Measurements from ENCODE around the gene IER3.
"Not testable (repeated sequence)": the region's sequence is repeated elsewhere in the genome, so short reads cannot be mapped to it uniquely, and the experiment has no call there.

IER3 gene

DNA sequence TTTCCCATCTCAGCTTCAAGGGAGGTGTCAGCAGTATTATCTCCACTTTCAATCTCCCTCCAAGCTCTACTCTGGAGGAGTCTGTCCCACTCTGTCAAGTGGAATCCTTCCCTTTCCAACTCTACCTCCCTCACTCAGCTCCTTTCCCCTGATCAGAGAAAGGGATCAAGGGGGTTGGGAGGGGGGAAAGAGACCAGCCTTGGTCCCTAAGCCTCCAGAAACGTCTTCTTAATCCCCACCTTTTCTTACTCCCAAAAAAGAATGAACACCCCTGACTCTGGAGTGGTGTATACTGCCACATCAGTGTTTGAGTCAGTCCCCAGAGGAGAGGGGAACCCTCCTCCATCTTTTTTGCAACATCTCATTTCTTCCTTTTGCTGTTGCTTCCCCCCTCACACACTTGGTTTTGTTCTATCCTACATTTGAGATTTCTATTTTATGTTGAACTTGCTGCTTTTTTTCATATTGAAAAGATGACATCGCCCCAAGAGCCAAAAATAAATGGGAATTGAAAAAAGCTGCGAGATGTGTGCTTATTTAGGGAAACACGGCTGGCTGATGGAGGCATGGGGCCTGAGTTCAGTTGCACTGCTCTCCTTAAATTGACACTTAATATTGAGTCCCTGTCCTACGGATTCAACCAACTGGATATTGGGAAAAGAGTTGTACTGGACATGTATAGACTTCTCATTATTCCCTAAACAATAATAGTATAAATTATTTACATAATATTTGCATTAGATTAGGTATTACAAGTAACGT lies 19.3 kb downstream of the IER3 start:
- no peak overlapping the region for H3K27ac ChIP-seq (replicated peaks; ENCODE audit: low read length)

DNA sequence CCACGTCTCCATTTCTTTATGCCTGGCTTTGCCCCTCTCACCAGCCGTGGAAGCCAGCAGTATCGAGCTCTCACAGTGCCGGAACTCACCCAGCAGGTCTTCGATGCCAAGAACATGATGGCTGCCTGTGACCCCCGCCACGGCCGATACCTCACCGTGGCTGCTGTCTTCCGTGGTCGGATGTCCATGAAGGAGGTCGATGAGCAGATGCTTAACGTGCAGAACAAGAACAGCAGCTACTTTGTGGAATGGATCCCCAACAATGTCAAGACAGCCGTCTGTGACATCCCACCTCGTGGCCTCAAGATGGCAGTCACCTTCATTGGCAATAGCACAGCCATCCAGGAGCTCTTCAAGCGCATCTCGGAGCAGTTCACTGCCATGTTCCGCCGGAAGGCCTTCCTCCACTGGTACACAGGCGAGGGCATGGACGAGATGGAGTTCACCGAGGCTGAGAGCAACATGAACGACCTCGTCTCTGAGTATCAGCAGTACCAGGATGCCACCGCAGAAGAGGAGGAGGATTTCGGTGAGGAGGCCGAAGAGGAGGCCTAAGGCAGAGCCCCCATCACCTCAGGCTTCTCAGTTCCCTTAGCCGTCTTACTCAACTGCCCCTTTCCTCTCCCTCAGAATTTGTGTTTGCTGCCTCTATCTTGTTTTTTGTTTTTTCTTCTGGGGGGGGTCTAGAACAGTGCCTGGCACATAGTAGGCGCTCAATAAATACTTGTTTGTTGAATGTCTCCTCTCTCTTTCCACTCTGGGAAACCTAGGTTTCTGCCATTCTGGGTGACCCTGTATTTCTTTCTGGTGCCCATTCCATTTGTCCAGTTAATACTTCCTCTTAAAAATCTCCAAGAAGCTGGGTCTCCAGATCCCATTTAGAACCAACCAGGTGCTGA lies 20.3 kb downstream of the IER3 start:
- H3K79me1 ChIP-seq (ENCODE audit: low read depth, low read length), result not testable (repeated sequence)
- no CpG with 5 or more reads among the region's 29 CpGs for WGBS, 2 donors (ENCODE audit: extremely low coverage in 2 of 2, insufficient read length in 2 of 2, insufficient replicate concordance in 1 of 2)
- H3K4me1 ChIP-seq (ENCODE audit: control insufficient read depth in 2 of 2, insufficient read depth in 1 of 2, low read depth in 1 of 2, low read length in 2 of 2), result peaks cover 11 to 17% of the 10 kb centered on the region in 2 donors

More for the DNA sequence above, 19.3 kb downstream of the IER3 start:
- Histone ChIP-seq H3K14ac (ENCODE audit: low read length) (no peak overlapping the region), H3K79me1 (ENCODE audit: low read depth, low read length) (peaks cover 8% of the 10 kb centered on the region), H3K4ac (ENCODE audit: low read length) (no peak overlapping the region), H2AFZ (ENCODE audit: low read length) (no peak overlapping the region), H3K23ac (ENCODE audit: low read depth, low read length, poor library complexity) (no peak overlapping the region), H4K91ac (ENCODE audit: low read depth, low read length, poor library complexity) (no peak overlapping the region), H2BK120ac (ENCODE audit: low read depth, low read length) (no peak overlapping the region), H3K9me3 (replicated peaks in 1 of 2; ENCODE audit: control insufficient read depth in 2 of 2, insufficient read depth in 1 of 2, low read depth in 1 of 2, low read length in 2 of 2) (no peaks in the 10 kb centered on the region), H3K18ac (ENCODE audit: low read length) (no peak overlapping the region), H2BK5ac (ENCODE audit: low read length) (no peak overlapping the region), H3K27me3 (ENCODE audit: control insufficient read depth in 3 of 3, insufficient read depth in 3 of 3, low read depth in 1 of 3, low read length in 3 of 3) (no peaks in the 10 kb centered on the region), H3K36me3 (replicated peaks in 1 of 2; ENCODE audit: control insufficient read depth in 2 of 2, insufficient read depth in 2 of 2, low read length in 2 of 2) (peaks cover 51 to 76% of the 10 kb centered on the region in 2 donors), H2AK5ac (ENCODE audit: low read depth, low read length) (no peak overlapping the region), H2BK15ac (ENCODE audit: low read length) (no peak overlapping the region), H3K9ac (ENCODE audit: low read depth, low read length, poor library complexity) (no peak overlapping the region), H3K4me3 (ENCODE audit: low read length in 2 of 2) (no peak overlapping the region), H3K4me1 (ENCODE audit: control insufficient read depth in 2 of 2, insufficient read depth in 1 of 2, low read depth in 1 of 2, low read length in 2 of 2) (peaks cover 11 to 17% of the 10 kb centered on the region in 2 donors), H2BK12ac (ENCODE audit: low read length) (no peak overlapping the region), H3K4me2 (ENCODE audit: insufficient read depth, low read length, poor library complexity, severe bottlenecking) (no peak overlapping the region), H4K8ac (ENCODE audit: low read depth, low read length) (no peak overlapping the region)
- no peak for DNase-seq (ENCODE audit: low spot score)
- WGBS, 2 donors (ENCODE audit: extremely low coverage in 2 of 2, insufficient read length in 2 of 2, insufficient replicate concordance in 1 of 2), result no CpG with 5 or more reads among the region's 6 CpGs

DNA sequence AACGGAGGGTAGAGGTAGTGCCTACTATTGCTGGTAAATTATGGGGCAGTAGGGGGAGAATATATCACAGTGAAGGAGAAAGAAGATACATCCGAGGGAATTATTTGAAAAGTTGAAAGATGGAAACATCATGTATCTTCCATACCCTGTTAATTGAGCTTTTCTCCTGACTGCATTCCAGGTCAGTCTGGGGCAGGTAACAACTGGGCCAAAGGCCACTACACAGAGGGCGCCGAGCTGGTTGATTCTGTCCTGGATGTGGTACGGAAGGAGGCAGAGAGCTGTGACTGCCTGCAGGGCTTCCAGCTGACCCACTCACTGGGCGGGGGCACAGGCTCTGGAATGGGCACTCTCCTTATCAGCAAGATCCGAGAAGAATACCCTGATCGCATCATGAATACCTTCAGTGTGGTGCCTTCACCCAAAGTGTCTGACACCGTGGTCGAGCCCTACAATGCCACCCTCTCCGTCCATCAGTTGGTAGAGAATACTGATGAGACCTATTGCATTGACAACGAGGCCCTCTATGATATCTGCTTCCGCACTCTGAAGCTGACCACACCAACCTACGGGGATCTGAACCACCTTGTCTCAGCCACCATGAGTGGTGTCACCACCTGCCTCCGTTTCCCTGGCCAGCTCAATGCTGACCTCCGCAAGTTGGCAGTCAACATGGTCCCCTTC lies 21.0 kb downstream of the IER3 start:
- H3K27me3 ChIP-seq (ENCODE audit: control insufficient read depth in 3 of 3, insufficient read depth in 3 of 3, low read depth in 1 of 3, low read length in 3 of 3); H2BK5ac ChIP-seq (ENCODE audit: low read length); H3K14ac ChIP-seq (ENCODE audit: low read length); H2BK120ac ChIP-seq (ENCODE audit: low read depth, low read length); DNase-seq (ENCODE audit: low spot score); H4K91ac ChIP-seq (ENCODE audit: low read depth, low read length, poor library complexity); H3K9ac ChIP-seq (ENCODE audit: low read depth, low read length, poor library complexity); H2BK15ac ChIP-seq (ENCODE audit: low read length); H2AFZ ChIP-seq (ENCODE audit: low read length); H3K23ac ChIP-seq (ENCODE audit: low read depth, low read length, poor library complexity); H3K27ac ChIP-seq (replicated peaks; ENCODE audit: low read length); H3K79me1 ChIP-seq (ENCODE audit: low read depth, low read length); H3K9me3 ChIP-seq (replicated peaks in 1 of 2; ENCODE audit: control insufficient read depth in 2 of 2, insufficient read depth in 1 of 2, low read depth in 1 of 2, low read length in 2 of 2); H4K8ac ChIP-seq (ENCODE audit: low read depth, low read length); H2AK5ac ChIP-seq (ENCODE audit: low read depth, low read length); H3K4ac ChIP-seq (ENCODE audit: low read length); H2BK12ac ChIP-seq (ENCODE audit: low read length); H3K18ac ChIP-seq (ENCODE audit: low read length): not testable (repeated sequence)
- Histone ChIP-seq H3K4me1 (ENCODE audit: control insufficient read depth in 2 of 2, insufficient read depth in 1 of 2, low read depth in 1 of 2, low read length in 2 of 2) (peaks cover 11 to 24% of the 10 kb centered on the region in 2 donors), H3K4me2 (ENCODE audit: insufficient read depth, low read length, poor library complexity, severe bottlenecking) (peak overlapping the region; percentile 14), H3K4me3 (ENCODE audit: low read length in 2 of 2) (peak overlapping the region in 1 of 2 donors; percentile 98), H3K36me3 (replicated peaks in 1 of 2; ENCODE audit: control insufficient read depth in 2 of 2, insufficient read depth in 2 of 2, low read length in 2 of 2) (peaks cover 43 to 62% of the 10 kb centered on the region in 2 donors)
- WGBS, 2 donors (ENCODE audit: extremely low coverage in 2 of 2, insufficient read length in 2 of 2, insufficient replicate concordance in 1 of 2), result no CpG with 5 or more reads among the region's 16 CpGs

More for the DNA sequence above, 20.3 kb downstream of the IER3 start:
- peak overlapping the region; percentile 60 for H3K9ac ChIP-seq (ENCODE audit: low read depth, low read length, poor library complexity)
- H3K36me3 ChIP-seq (replicated peaks in 1 of 2; ENCODE audit: control insufficient read depth in 2 of 2, insufficient read depth in 2 of 2, low read length in 2 of 2), result peaks cover 43 to 66% of the 10 kb centered on the region in 2 donors
- not testable (repeated sequence) for H3K9me3 ChIP-seq (replicated peaks in 1 of 2; ENCODE audit: control insufficient read depth in 2 of 2, insufficient read depth in 1 of 2, low read depth in 1 of 2, low read length in 2 of 2); H2BK120ac ChIP-seq (ENCODE audit: low read depth, low read length); H3K4me2 ChIP-seq (ENCODE audit: insufficient read depth, low read length, poor library complexity, severe bottlenecking); H2BK5ac ChIP-seq (ENCODE audit: low read length); H3K4me3 ChIP-seq (ENCODE audit: low read length in 2 of 2); H3K18ac ChIP-seq (ENCODE audit: low read length); H3K4ac ChIP-seq (ENCODE audit: low read length); H2AK5ac ChIP-seq (ENCODE audit: low read depth, low read length); H2BK15ac ChIP-seq (ENCODE audit: low read length); H2AFZ ChIP-seq (ENCODE audit: low read length); H2BK12ac ChIP-seq (ENCODE audit: low read length); H3K14ac ChIP-seq (ENCODE audit: low read length); H3K27me3 ChIP-seq (ENCODE audit: control insufficient read depth in 3 of 3, insufficient read depth in 3 of 3, low read depth in 1 of 3, low read length in 3 of 3); DNase-seq (ENCODE audit: low spot score); H4K91ac ChIP-seq (ENCODE audit: low read depth, low read length, poor library complexity); H4K8ac ChIP-seq (ENCODE audit: low read depth, low read length); H3K27ac ChIP-seq (replicated peaks; ENCODE audit: low read length); H3K23ac ChIP-seq (ENCODE audit: low read depth, low read length, poor library complexity)
